NCI-H460 (cell line): ENCODE measurements around the gene FNDC3A. TPM values are rescaled to one million over a fixed set of nuclear protein-coding genes. Genes with fewer than 3 reads are reported as not detected.
"Not testable (repeated sequence)": the region's sequence is repeated elsewhere in the genome, so short reads cannot be mapped to it uniquely, and the experiment has no call there.

Source experiments
- DNase-seq: peaks from one replicate; pipeline ENCODE4 v3.0.0-alpha.2; 2016; ENCODE audit warnings: low read depth; ENCODE audit errors: extremely low read depth
- total RNA-seq: library from RNA; depleted of rRNA; stranded (reverse); fragments of >200 nt; shearing (Covaris generic); gene quantifications from 2 replicates; pipeline ENCODE4 v1.2.3, GENCODE V29; 2014

Gene FNDC3A
- total RNA-seq, 1 experiment from 2014 or later: 38.2 TPM

- no peak for DNase-seq
Observed at GRCh38 chr13:49082653-49083536, 107.2 kb downstream of the FNDC3A start.

DNA sequence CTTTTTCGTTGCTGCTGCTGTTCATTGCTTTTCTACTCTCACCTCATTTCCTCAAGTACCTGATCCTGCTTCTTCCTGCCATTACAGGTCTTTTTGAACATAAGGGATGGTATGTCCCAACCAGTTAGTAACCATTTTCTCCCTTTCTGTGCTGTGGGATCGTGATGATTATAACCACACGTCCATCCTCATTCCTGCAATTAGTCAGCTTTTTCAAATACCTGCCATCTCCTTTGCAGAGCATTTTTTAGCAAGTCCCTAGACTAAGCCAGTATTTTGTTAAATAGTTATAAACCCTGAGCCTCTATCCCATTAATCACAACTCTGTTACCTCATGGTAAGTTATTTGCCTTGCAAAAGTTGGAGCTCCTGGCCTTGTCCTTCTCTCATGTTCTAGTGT lies 109.2 kb downstream of the FNDC3A start:
- DNase-seq: no peak

GRCh38 chr13:49086722-49087121 lies 111.0 kb downstream of the FNDC3A start:
- no peak for DNase-seq

GRCh38 chr13:49093376-49093775 lies 117.7 kb downstream of the FNDC3A start:
- DNase-seq: no peak

- peak; percentile 68 for DNase-seq
Observed at GRCh38 chr13:49097374-49097773, 121.7 kb downstream of the FNDC3A start.

DNA sequence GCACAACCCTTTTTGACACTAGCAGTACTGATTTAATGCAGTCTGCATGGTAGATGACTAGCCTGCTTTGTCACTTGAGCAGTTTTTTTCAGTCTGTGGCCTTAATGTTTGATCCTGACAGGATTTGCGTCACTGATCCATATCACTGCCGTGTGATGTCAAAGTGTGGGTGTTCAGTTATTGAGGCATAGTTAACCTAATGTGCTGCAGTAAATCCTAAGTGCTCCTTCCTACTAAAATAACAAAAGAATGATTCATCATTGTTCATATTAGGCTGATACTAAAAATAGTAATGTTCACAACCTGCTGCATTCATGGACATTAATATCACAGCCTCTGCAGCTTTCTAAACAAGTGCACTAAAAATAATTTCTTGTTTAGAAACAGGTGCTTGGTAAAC lies 122.5 kb downstream of the FNDC3A start:
- DNase-seq: peak; percentile 58

DNA sequence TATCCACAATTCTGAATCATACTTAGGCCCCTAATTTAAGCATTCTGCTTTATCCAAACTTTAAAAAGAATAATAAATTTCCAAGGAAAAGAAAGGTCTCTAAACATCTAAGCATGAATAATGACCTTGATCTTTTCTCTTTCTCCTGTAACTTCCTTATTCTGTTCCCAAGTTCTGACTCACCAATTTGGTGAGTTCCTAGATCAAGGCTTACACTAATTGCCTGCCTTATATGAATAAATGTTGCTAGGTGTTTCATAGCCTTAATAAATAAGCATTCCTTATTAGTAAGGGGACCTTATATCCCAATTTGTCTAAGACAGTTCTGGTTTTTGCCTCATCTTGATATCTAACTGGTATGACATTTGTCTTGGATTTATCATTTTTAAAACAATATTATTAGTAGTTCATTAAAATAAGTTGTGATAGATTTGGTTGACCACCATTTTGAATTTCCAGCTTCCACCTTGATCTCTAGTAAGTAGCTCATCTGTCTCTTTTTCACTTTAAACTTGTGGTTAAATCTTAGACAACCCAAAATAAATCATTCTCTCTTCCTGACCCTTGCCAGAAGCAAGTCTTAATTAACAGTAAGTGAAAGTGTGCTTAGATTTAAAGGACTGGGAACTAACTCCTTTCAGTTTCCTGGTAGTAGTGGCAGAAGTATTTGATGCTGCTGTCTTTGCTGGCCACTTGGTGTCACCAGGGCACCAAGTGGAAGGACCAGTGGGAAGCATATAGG lies 123.2 kb downstream of the FNDC3A start:
- DNase-seq: no peak

- no peak for DNase-seq
Observed at GRCh38 chr13:49099513-49099877, 123.8 kb downstream of the FNDC3A start.

DNA sequence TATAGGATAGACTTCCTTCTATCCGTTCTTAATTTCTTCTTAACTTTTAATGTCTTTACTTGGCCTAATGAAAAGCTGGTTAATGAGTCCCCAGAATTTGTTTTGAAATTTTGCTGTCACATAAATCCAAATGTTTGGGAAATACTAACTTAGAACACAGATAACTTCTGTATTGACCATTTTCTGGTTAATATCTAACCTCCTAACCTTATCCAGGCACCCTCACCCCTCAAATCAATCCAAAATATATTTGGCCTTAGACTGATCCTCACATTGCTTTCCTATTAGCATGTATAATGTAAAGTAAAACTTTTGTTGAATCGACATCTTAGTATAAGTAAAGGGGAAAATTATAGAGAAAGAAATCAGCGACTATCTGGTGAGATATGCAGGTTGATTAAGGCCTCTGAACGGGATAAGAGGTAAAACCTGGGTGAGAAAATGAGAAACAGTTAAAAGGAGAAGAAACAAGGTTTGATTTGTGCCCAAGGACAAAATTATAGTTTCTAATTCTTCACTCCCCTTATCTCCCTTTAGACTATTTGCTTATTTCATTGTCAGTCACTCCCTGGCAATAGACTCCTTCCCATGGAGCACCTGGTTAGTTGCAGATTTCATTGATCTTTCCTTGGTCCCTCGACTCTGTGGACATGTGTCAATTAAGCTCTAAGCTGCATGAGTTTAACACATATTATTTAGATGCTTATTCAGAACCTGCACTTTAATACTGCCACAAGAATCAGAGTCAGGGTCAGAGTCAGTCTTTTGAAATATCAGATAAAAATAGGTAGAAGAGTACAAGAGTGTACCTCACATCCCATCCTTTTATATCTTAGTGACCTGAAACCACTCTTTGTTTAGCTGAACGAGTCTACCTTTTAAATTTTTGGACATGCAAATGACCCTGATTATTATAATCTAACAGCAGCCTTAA lies 125.2 kb downstream of the FNDC3A start:
- no peak for DNase-seq

DNA sequence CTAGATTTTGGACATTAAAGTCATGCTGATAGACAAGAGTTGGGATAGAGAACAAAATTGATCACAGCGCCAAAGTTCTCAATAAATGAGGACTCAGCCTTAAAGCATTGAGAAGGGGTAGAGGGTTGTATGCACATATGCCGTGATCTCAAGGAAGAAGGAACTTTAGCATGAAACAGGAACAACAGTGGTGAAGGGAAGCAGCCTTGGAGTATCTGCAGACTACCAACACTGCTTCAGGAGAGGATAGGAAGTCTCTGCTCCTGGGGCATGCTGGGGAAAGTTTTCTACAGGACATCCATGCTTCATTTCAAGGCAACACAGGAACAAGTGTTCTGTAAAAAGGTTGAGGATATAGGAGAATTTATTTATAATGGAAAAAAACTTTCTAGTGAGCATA lies 132.5 kb downstream of the FNDC3A start:
- DNase-seq: no peak

DNA sequence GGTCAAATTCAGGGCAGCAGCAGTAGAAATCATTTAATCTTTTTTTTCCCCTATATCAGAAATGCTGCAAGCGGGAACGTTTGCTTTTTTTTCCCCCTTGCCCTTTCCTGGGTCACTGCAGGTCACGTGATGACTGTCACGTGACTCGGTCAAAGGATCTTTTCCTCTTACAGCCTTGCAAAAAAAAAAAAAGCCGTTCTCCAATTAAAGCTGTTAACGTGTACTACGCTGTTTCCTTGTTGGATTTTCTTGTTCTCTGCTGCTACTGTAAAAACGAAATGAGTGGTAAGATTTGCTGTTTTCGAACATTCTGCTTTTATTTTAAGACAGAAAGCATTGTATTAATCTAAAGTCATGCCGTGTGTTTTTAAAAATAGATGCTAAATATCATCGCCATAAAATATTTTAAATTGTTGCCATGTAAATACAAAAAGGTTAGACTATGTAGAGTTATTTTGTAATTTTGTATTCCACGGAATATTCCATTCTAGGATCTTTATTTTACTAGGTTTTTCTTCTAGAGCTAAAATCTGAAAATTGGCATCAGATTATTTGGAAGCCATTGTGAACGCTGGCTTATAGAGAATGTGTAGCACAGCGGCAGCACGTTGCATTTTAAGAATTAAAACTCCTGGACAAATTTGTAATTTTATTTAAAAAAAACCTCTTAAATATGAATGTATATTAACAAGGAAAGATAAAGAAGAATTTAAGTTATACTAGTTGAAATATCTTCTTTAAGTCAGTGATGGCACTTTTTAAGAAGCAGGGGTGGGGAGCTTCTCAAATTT lies 134.6 kb downstream of the FNDC3A start:
- DNase-seq: peak; percentile 78

GRCh38 chr13:49110913-49111170 lies 135.1 kb downstream of the FNDC3A start:
- DNase-seq: no peak

- no peak for DNase-seq
Observed at GRCh38 chr13:49112782-49113525, 137.2 kb downstream of the FNDC3A start.

- no peak for DNase-seq
Observed at GRCh38 chr13:49113526-49114286, 138.0 kb downstream of the FNDC3A start.

DNA sequence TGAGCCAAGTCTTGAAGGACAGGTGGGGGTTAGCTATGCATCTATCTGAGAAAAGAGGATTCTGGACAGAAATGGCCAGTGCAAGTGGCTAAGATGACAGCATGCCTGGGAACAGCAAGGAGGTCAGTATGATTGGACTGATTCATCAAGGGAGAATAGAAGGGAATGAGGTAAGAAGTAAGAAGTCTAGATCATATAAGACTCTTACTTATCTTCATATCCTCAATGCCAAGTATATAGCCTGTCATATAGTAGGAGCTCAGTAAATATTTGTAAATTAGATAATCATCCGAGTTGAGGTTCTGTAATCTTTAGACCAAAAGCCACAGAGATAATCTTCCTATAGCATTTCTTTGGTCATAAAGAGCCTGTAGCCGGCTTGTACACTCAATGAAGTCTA lies 141.2 kb downstream of the FNDC3A start:
- DNase-seq: no peak

DNA sequence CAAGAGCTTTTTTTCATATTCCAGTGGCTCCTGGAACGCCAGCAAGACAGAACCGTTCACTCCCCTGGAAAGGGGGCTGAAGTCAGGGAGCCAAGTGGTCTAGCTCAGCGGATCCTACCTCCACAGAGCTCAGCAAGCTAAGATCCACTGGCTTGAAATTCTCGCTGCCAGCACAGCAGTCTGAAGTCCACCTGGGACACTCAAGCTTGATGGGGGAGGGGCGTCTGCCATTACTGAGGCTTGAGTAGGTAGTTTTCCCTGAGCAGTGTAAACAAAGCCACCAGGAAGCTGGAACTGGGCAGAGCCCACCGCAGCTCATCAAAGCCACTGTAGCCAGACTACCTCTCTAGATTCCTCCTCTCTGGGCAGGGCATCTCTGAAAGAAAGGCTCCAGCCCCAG lies 142.7 kb downstream of the FNDC3A start:
- not testable (repeated sequence) for DNase-seq

DNA sequence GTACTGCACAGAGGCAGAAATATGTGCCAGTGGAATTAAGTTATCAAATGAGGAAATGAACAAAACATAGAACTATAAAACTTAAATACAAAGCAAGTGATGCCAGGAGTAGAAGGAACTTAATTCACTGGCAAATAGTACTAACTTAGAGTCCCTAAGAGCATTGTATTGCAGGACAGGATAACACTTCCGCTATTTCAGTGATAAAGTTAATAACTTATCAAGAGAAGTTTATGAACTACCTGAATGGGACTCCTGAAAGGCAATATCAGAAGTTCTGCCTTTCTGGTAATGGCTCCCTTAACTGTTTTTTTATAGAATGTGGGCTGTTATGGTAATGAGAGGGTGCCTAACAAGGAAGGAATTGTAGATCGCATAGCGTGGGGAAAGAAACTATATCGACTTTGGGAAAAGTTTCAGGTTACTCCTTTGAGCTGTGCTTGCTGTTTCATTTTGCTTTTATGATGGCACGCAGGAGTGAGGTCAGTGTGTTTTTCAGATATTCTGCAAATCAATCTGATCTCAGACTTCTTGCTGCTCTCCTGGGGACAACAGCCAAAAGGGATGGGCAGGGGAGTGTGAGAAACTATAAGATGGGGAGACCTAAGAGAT lies 149.1 kb downstream of the FNDC3A start:
- DNase-seq: no peak

DNA sequence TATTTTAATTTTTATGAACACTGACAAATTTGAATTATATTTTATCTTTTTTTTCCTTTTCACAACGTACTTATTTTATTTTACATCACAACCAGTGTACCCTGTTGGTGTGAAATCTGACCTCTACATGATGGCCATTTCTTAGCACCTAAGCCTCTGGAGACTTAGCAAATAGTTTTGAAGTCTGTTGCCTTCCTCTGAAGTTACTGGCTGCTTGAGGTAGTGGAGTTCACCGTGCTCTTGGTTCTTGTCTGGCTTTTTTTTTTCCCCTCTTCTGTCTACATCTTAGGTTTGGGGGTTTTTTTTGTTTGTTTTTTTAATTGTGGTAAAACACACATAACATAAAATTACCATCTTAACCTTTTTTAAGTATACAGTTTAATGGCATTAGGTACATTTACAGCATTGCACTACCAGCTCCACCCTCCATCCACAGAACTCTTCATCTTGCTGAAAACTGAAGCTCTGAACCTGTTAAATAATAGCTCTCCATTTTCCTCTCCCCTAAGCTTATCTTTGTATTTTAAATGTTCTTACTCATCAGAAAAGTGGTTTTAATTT lies 150.3 kb downstream of the FNDC3A start:
- DNase-seq: no peak
